ENCODE measurements around the gene KIF3A. TPM values are rescaled to one million over a fixed set of nuclear protein-coding genes. Genes with fewer than 3 reads are reported as not detected.

The KIF3A gene
- total RNA-seq, 1 experiment from 2014 or later = 12.7 TPM

DNA sequence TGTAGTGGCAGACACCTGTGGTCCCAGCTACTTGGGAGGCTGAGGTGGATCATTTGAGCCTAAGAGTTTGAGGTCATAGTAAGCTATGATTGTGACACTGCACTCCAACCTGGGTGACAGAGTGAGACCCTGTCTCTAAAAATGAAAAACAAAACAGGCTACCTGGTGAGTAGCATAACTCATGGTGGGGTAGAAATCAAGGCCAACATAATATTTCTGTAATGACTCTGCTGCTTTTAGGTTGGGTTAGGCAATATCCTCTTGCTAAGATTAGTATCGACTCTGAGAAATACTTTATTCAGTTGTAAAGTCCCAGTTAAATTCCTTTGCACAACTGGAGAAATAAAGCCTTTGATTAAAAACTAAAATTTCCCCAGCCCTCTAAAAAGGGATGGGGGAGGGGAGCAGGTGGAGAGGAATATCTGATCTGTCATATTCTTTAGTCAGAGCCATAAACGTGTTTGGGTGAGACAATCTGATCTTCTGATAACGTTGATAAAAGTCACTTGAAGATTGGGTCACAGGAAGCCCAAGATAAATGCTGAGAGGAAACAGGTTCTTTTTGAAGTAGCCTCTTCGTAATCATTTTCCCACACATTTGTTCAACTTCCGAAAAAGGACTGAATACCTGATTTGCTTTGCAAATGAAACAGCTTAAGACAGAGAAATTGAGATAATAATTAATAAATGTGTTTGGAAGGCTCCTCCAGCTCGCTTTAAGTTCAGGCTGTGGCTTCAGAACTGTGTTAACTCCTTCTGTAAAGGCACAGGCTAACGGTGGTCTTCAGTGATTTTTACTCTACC is 48.6 kb downstream of the KIF3A start:
- Histone ChIP-seq H3K9me3 (ENCODE audit: control insufficient read depth in 1 of 2, insufficient read depth in 1 of 2, low read depth in 1 of 2, low read length in 2 of 2) (no peaks in the 10 kb centered on the region), H3K27me3 (ENCODE audit: insufficient read depth, low read length) (no peaks in the 10 kb centered on the region), H2AFZ (ENCODE audit: low read depth, low read length, poor library complexity, severe bottlenecking) (no peak overlapping the region), H3K4me2 (ENCODE audit: low read length) (no peak overlapping the region), H3K9ac (ENCODE audit: low read length) (no peak overlapping the region), H4K20me1 (ENCODE audit: insufficient read depth) (no peaks in the 10 kb centered on the region), H3K9me2 (ENCODE audit: insufficient read depth) (no peaks in the 10 kb centered on the region), H3K4me3 (replicated peaks in 1 of 2; ENCODE audit: low read depth in 1 of 2, low read length in 2 of 2) (no peak overlapping the region), H3K36me3 (ENCODE audit: control insufficient read depth in 1 of 2, insufficient read depth in 2 of 2, low read length in 2 of 2) (no peaks in the 10 kb centered on the region), H3K27ac (ENCODE audit: low read depth, low read length) (no peak overlapping the region), H3K79me2 (ENCODE audit: insufficient read depth, low read length) (no peaks in the 10 kb centered on the region), H3K4me1 (ENCODE audit: control insufficient read depth in 1 of 2, insufficient read depth in 2 of 2, low read length in 2 of 2) (peaks cover 0 to 3% of the 10 kb centered on the region in 2 experiments; a peak in 1 of 4 replicates)
- TF ChIP-seq ZNF274 (IDR thresholded peaks at IDR 0.05; ENCODE audit: low read depth, low read length) = no peak
- no peak for TF ChIP-seq YY1 (IDR thresholded peaks at IDR 0.05; ENCODE audit: extremely low read depth, insufficient replicate concordance, low read depth, low read length)
- TF ChIP-seq SP1 (IDR thresholded peaks at IDR 0.05; ENCODE audit: low read depth) = no peak
- no peak for TF ChIP-seq JUND (IDR thresholded peaks at IDR 0.05)
- CTCF ChIA-PET = no interaction called here
- ATAC-seq = no peak
- intact Hi-C loops (cut with micrococcal nuclease) = no loop called here
- no TSS peak for BruUV-seq (replicated peaks)
- RAD21 ChIA-PET (ENCODE audit: low non-redundant PET in 1 of 2, low total read pairs in 2 of 2, uncharacterized antibody in 2 of 2, unreplicated experiment in 2 of 2) = no interaction called here
- POLR2A ChIA-PET = no interaction called here
- no peak for DNase-seq (ENCODE audit: low read depth, low spot score)

DNA sequence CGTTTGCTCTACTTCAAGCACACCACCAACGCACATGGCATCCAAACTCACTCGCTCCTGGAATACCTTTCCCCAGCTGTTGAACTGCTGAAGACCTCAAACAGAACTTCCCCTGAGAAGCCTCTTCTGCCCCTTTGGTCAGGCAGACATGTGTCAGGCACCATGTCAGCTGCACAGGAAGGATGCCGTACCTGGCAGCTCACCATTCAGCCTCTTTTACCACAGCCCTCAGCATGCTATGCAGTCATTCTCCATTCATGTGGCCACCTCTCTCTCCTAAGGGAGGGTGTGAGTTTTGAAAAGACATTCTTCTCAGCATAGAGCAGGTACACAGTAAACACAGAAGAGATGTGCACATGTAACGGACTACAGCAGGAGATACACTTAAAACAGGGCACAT is 49.4 kb downstream of the KIF3A start:
- RAD21 ChIA-PET (ENCODE audit: low non-redundant PET in 1 of 2, low total read pairs in 2 of 2, uncharacterized antibody in 2 of 2, unreplicated experiment in 2 of 2) = no interaction called here
- CTCF ChIA-PET = no interaction called here
- intact Hi-C loops (cut with micrococcal nuclease) = no loop called here
- Histone ChIP-seq H4K20me1 (ENCODE audit: insufficient read depth) (no peaks in the 10 kb centered on the region), H3K9me2 (ENCODE audit: insufficient read depth) (no peaks in the 10 kb centered on the region), H3K9ac (ENCODE audit: low read length) (no peak overlapping the region), H3K79me2 (ENCODE audit: insufficient read depth, low read length) (no peaks in the 10 kb centered on the region), H3K27me3 (ENCODE audit: insufficient read depth, low read length) (no peaks in the 10 kb centered on the region), H3K4me3 (replicated peaks in 1 of 2; ENCODE audit: low read depth in 1 of 2, low read length in 2 of 2) (no peak overlapping the region), H3K36me3 (ENCODE audit: control insufficient read depth in 1 of 2, insufficient read depth in 2 of 2, low read length in 2 of 2) (no peaks in the 10 kb centered on the region), H2AFZ (ENCODE audit: low read depth, low read length, poor library complexity, severe bottlenecking) (no peak overlapping the region), H3K4me1 (ENCODE audit: control insufficient read depth in 1 of 2, insufficient read depth in 2 of 2, low read length in 2 of 2) (peaks cover 0 to 3% of the 10 kb centered on the region in 2 experiments; a peak in 1 of 4 replicates), H3K4me2 (ENCODE audit: low read length) (no peak overlapping the region), H3K9me3 (ENCODE audit: control insufficient read depth in 1 of 2, insufficient read depth in 1 of 2, low read depth in 1 of 2, low read length in 2 of 2) (no peaks in the 10 kb centered on the region), H3K27ac (ENCODE audit: low read depth, low read length) (no peak overlapping the region)
- POLR2A ChIA-PET = no interaction called here
- TF ChIP-seq YY1 (IDR thresholded peaks at IDR 0.05; ENCODE audit: extremely low read depth, insufficient replicate concordance, low read depth, low read length) = no peak
- ATAC-seq (no peak), DNase-seq (ENCODE audit: low read depth, low spot score) (no peak)
- no TSS peak for BruUV-seq (replicated peaks)
